Breast epithelium (tissue), 3 donors: ENCODE measurements around the gene FANCC.

Experiments
- CTCF ChIP-seq, 3 donors: fragments of 450-650 bp; IDR thresholded peaks; one replicate each; pipeline ENCODE4 v1.5.1; 2016 to 2017; ENCODE audit warnings: antibody characterized with exemption in 3 of 3, mild to moderate bottlenecking in 3 of 3, moderate library complexity in 3 of 3
- POLR2A ChIP-seq: fragments of 450-650 bp; IDR thresholded peaks from one replicate; pipeline ENCODE4 v1.6.1; 2016; ENCODE audit warnings: antibody characterized with exemption, mild to moderate bottlenecking, moderate library complexity
- POLR2AphosphoS5 ChIP-seq, 3 donors: sonication (generic); formaldehyde crosslinking; IDR thresholded peaks; one replicate each; pipeline ENCODE4 v1.6.1; 2017; ENCODE audit warnings: antibody characterized with exemption in 3 of 3

- TF ChIP-seq CTCF (IDR thresholded peaks at IDR 0.05) (no peak), POLR2A (no peak), POLR2AphosphoS5 (IDR thresholded peaks at IDR 0.05) (no peak)
Observed at GRCh38 chr9:95343725-95344287, 26.3 kb upstream of the FANCC start.
